Endothelial cell (in vitro differentiated cells): Measurements from ENCODE around the gene GPC3. TPM values are rescaled to one million over a fixed set of nuclear protein-coding genes. Genes with fewer than 3 reads are reported as not detected.

ENCODE experiments used
- DNase-seq: peaks from one replicate; pipeline ENCODE4 v3.0.0; 2021; ENCODE audit warnings: low spot score
- H3K27ac Mint-ChIP-seq: one replicate; pipeline ENCODE4 v1.8.0; 2021; ENCODE audit warnings: mixed read lengths, inconsistent platforms; ENCODE audit not compliant: unreplicated experiment
- H3K27me3 Mint-ChIP-seq: one replicate; pipeline ENCODE4 v1.8.0; 2021; ENCODE audit warnings: mild to moderate bottlenecking, moderate library complexity, mixed read lengths, inconsistent platforms; ENCODE audit not compliant: unreplicated experiment
- H3K36me3 Mint-ChIP-seq: one replicate; pipeline ENCODE4 v1.8.0; 2021; ENCODE audit warnings: mild to moderate bottlenecking, low read depth, mixed read lengths, inconsistent platforms; ENCODE audit not compliant: unreplicated experiment
- H3K4me1 Mint-ChIP-seq: one replicate; pipeline ENCODE4 v1.8.0; 2021; ENCODE audit warnings: mild to moderate bottlenecking, mixed read lengths, inconsistent platforms; ENCODE audit not compliant: unreplicated experiment
- H3K4me3 Mint-ChIP-seq: one replicate; pipeline ENCODE4 v1.8.0; 2021; ENCODE audit warnings: mild to moderate bottlenecking, mixed read lengths, inconsistent platforms; ENCODE audit not compliant: unreplicated experiment
- H3K9me3 Mint-ChIP-seq: one replicate; pipeline ENCODE4 v1.8.0; 2021; ENCODE audit warnings: mixed read lengths, inconsistent platforms; ENCODE audit not compliant: unreplicated experiment
- CTCF ChIP-seq: fragments of 200-600 bp; sonication (generic); IDR thresholded peaks from one replicate; pipeline ENCODE4 v1.5.0; 2021; ENCODE audit warnings: antibody characterized with exemption; ENCODE audit not compliant: unreplicated experiment
- total RNA-seq: library from RNA; stranded (reverse); fragmentation: NEBNext Ultra II Directional; extraction: Animal tissue kit (Norgen Biotek cat#: 25700); gene quantifications from one replicate; pipeline ENCODE4 v1.2.1, GENCODE V29; 2021; ENCODE audit not compliant: unreplicated experiment

GPC3 gene
- total RNA-seq, 1 donor from 2014 or later: 4.7 TPM

GRCh38 chrX:133608406-133608805, 377.0 kb downstream of the GPC3 start:
- Mint-ChIP-seq H3K4me1 (no peaks in the 10 kb centered on the region), H3K27ac (no peak overlapping the region)
- no peak for TF ChIP-seq CTCF

GRCh38 chrX:133607419-133608348, 377.7 kb downstream of the GPC3 start:
- Mint-ChIP-seq H3K27ac (no peak overlapping the region), H3K4me1 (no peaks in the 10 kb centered on the region), H3K36me3 (no peaks in the 10 kb centered on the region), H3K27me3 (no peaks in the 10 kb centered on the region), H3K4me3 (no peak overlapping the region), H3K9me3 (no peaks in the 10 kb centered on the region)
- DNase-seq: no peak
- TF ChIP-seq CTCF: no peak

More at GRCh38 chrX:133608406-133608805, 377.0 kb downstream of the GPC3 start:
- Mint-ChIP-seq H3K4me3 (no peak overlapping the region), H3K9me3 (no peaks in the 10 kb centered on the region), H3K27me3 (no peaks in the 10 kb centered on the region), H3K36me3 (no peaks in the 10 kb centered on the region)
- no peak for DNase-seq

- Mint-ChIP-seq H3K9me3 (no peaks in the 10 kb centered on the region), H3K27me3 (no peaks in the 10 kb centered on the region)
These were observed 378.4 kb downstream of the GPC3 start for GRCh38 chrX:133606990-133607389.

GRCh38 chrX:133604801-133605200, 380.6 kb downstream of the GPC3 start:
- Mint-ChIP-seq H3K4me3 (no peak overlapping the region), H3K4me1 (no peaks in the 10 kb centered on the region), H3K9me3 (no peaks in the 10 kb centered on the region), H3K27me3 (no peaks in the 10 kb centered on the region), H3K36me3 (no peaks in the 10 kb centered on the region), H3K27ac (no peak overlapping the region)
- DNase-seq: no peak
- no peak for TF ChIP-seq CTCF

More at GRCh38 chrX:133606990-133607389, 378.4 kb downstream of the GPC3 start:
- DNase-seq: no peak
- H3K36me3 Mint-ChIP-seq: no peaks in the 10 kb centered on the region
- H3K27ac Mint-ChIP-seq: no peak overlapping the region
- no peak for TF ChIP-seq CTCF
- no peak overlapping the region for H3K4me3 Mint-ChIP-seq
- H3K4me1 Mint-ChIP-seq: no peaks in the 10 kb centered on the region

- Mint-ChIP-seq H3K9me3 (no peaks in the 10 kb centered on the region), H3K36me3 (no peaks in the 10 kb centered on the region), H3K27ac (no peak overlapping the region), H3K27me3 (no peaks in the 10 kb centered on the region), H3K4me3 (no peak overlapping the region), H3K4me1 (no peaks in the 10 kb centered on the region)
- TF ChIP-seq CTCF: no peak
- no peak for DNase-seq
These were observed 382.5 kb downstream of the GPC3 start for GRCh38 chrX:133602881-133603280.
